Loucy (cell line): ENCODE results near the gene IGF2.

Source experiments
- H2AFZ ChIP-seq: fragments of 200-600 bp; sonication (generic); 2 replicates; pipeline ENCODE4 v1.6.0; 2016; ENCODE audit warnings: antibody characterized with exemption, mild to moderate bottlenecking, low read length, moderate library complexity
- H3F3A ChIP-seq: fragments of 200-600 bp; 2 replicates; pipeline ENCODE4 v1.6.0; 2016; ENCODE audit warnings: antibody characterized with exemption, low read depth, mild to moderate bottlenecking
- H3K27me3 ChIP-seq: fragments of 200-600 bp; sonication (generic); 2 replicates; pipeline ENCODE4 v1.6.1; 2014; ENCODE audit warnings: low read length, mild to moderate bottlenecking; ENCODE audit not compliant: insufficient read depth, poor library complexity, severe bottlenecking
- H3K36me3 ChIP-seq: fragments of 200-600 bp; sonication (generic); 2 replicates; pipeline ENCODE4 v1.6.1; 2016; ENCODE audit warnings: low read length; ENCODE audit not compliant: insufficient read depth
- H3K4me1 ChIP-seq: fragments of 200-600 bp; sonication (generic); 2 replicates; pipeline ENCODE4 v1.5.1; 2014; ENCODE audit warnings: low read length, mild to moderate bottlenecking; ENCODE audit not compliant: insufficient read depth, poor library complexity, severe bottlenecking
- H3K4me2 ChIP-seq: fragments of 200-600 bp; sonication (generic); 2 replicates; pipeline ENCODE4 v1.6.0; 2014; ENCODE audit warnings: antibody characterized with exemption, low read length, low read depth, mild to moderate bottlenecking; ENCODE audit not compliant: poor library complexity, severe bottlenecking
- H3K4me3 ChIP-seq: fragments of 200-600 bp; sonication (generic); 2 replicates; pipeline ENCODE4 v1.5.1; 2014; ENCODE audit warnings: low read length, mild to moderate bottlenecking, mixed read lengths; ENCODE audit not compliant: poor library complexity, severe bottlenecking
- H3K79me2 ChIP-seq: fragments of 200-600 bp; sonication (generic); 2 replicates; pipeline ENCODE4 v1.6.1; 2014; ENCODE audit warnings: low read length; ENCODE audit not compliant: insufficient read depth
- H3K9ac ChIP-seq: fragments of 200-600 bp; sonication (generic); 2 replicates; pipeline ENCODE4 v1.6.0; 2014; ENCODE audit warnings: mild to moderate bottlenecking, low read depth, low read length, moderate library complexity; ENCODE audit not compliant: poor library complexity, severe bottlenecking
- H3K9me2 ChIP-seq: fragments of 200-600 bp; sonication (generic); replicated peaks from 2 replicates; pipeline ENCODE4 v1.6.1; 2016; ENCODE audit warnings: low read depth, low read length, mixed read lengths
- H3K9me3 ChIP-seq: fragments of 200-600 bp; sonication (generic); 2 replicates; pipeline ENCODE4 v1.6.1; 2014; ENCODE audit warnings: mild to moderate bottlenecking, antibody characterized with exemption, low read length, low read depth; ENCODE audit not compliant: insufficient read depth
- H4K20me1 ChIP-seq: fragments of 200-600 bp; sonication (generic); 2 replicates; pipeline ENCODE4 v1.6.0; 2014; ENCODE audit warnings: antibody characterized with exemption, low read length, mild to moderate bottlenecking; ENCODE audit not compliant: insufficient read depth, poor library complexity, severe bottlenecking
- CTCF ChIP-seq: fragments of 200-600 bp; sonication (generic); conservative IDR thresholded peaks from 2 replicates; pipeline ENCODE4 v1.5.1; 2014; ENCODE audit warnings: mild to moderate bottlenecking, antibody characterized with exemption, low read length
- EZH2phosphoT487 ChIP-seq: fragments of 200-600 bp; IDR thresholded peaks from 2 replicates; pipeline ENCODE4 v1.6.1; 2018; ENCODE audit warnings: antibody characterized with exemption, mild to moderate bottlenecking, moderate library complexity, borderline replicate concordance

IGF2 gene

GRCh38 chr11:2164861-2165555 lies 25.8 kb upstream of the IGF2 start:
- Histone ChIP-seq H3K4me2 (no peak overlapping the region), H3K4me3 (no peak overlapping the region), H3K4me1 (no peaks in the 10 kb centered on the region), H3K27me3 (no peaks in the 10 kb centered on the region), H3F3A (no peaks in the 10 kb centered on the region), H2AFZ (no peak overlapping the region), H3K79me2 (no peaks in the 10 kb centered on the region), H3K9me2 (no peaks in the 10 kb centered on the region), H4K20me1 (no peaks in the 10 kb centered on the region), H3K9me3 (no peaks in the 10 kb centered on the region), H3K36me3 (no peaks in the 10 kb centered on the region), H3K9ac (no peak overlapping the region)
- TF ChIP-seq CTCF, result no peak
- TF ChIP-seq EZH2phosphoT487, result no peak

GRCh38 chr11:2164081-2164480 lies 24.9 kb upstream of the IGF2 start:
- H4K20me1 ChIP-seq, result no peaks in the 10 kb centered on the region
- no peak overlapping the region for H3K4me2 ChIP-seq
- TF ChIP-seq CTCF (no peak), EZH2phosphoT487 (no peak)
- no peak overlapping the region for H3K4me3 ChIP-seq
- no peak overlapping the region for H3K9ac ChIP-seq
- no peaks in the 10 kb centered on the region for H3K79me2 ChIP-seq
- no peaks in the 10 kb centered on the region for H3K9me3 ChIP-seq
- H3F3A ChIP-seq, result no peaks in the 10 kb centered on the region
- H3K27me3 ChIP-seq, result no peaks in the 10 kb centered on the region
- H3K36me3 ChIP-seq, result no peaks in the 10 kb centered on the region
- H3K9me2 ChIP-seq, result no peaks in the 10 kb centered on the region
- H3K4me1 ChIP-seq, result no peaks in the 10 kb centered on the region
- H2AFZ ChIP-seq, result no peak overlapping the region

GRCh38 chr11:2163428-2163978 lies 24.3 kb upstream of the IGF2 start:
- TF ChIP-seq CTCF, result no peak
- TF ChIP-seq EZH2phosphoT487, result no peak
- H3K9ac ChIP-seq, result no peak overlapping the region
- no peaks in the 10 kb centered on the region for H3K9me3 ChIP-seq
- no peak overlapping the region for H2AFZ ChIP-seq
- no peaks in the 10 kb centered on the region for H3F3A ChIP-seq
- no peaks in the 10 kb centered on the region for H4K20me1 ChIP-seq
- H3K4me2 ChIP-seq, result no peak overlapping the region
- H3K4me3 ChIP-seq, result no peak overlapping the region
- no peaks in the 10 kb centered on the region for H3K79me2 ChIP-seq
- H3K36me3 ChIP-seq, result no peaks in the 10 kb centered on the region
- H3K4me1 ChIP-seq, result no peaks in the 10 kb centered on the region
- H3K27me3 ChIP-seq, result no peaks in the 10 kb centered on the region
- no peaks in the 10 kb centered on the region for H3K9me2 ChIP-seq
